Measurements from ENCODE around the gene SLC26A11. TPM values are rescaled to one million over a fixed set of nuclear protein-coding genes. Genes with fewer than 3 reads are reported as not detected.

Gene SLC26A11
- total and polyA plus RNA-seq, 2 experiments from 2014 or later: 11.4 to 13.9 TPM

DNA sequence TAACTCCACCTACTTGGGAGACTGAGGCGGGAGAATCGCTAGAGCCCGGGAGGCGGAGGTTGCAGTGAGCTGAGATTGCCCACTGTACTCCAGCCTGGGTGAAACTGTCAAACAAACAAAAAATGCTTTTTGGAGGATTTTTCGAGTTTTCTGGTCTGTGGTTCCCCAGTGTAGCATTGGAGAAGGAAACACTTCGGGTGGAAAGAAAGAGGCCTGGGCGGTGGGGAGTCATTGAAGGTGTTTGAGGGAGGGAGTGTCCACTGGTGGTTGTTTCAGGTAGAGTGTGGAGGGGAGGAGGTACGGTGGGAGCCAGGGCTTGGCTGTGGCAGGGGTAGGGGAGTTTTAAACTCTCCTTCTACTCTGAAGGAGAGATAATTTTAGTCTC is 41.7 kb downstream of the SLC26A11 start:
- Histone ChIP-seq H3F3A (ENCODE audit: insufficient read depth) (peaks cover 21% of the 10 kb centered on the region), H3K79me2 (ENCODE audit: insufficient read depth) (peaks cover 37% of the 10 kb centered on the region), H3K4me2 (ENCODE audit: unreplicated experiment) (peak overlapping the region; percentile 80), H3K9me3 (ENCODE audit: low read depth) (no peaks in the 10 kb centered on the region), H3K9me2 (ENCODE audit: insufficient read depth) (no peaks in the 10 kb centered on the region), H3K27ac (peak overlapping the region; percentile 79), H3K4me3 (peak overlapping the region; percentile 82), H3K36me3 (ENCODE audit: low read depth) (no peaks in the 10 kb centered on the region; the same call in 1 of the 2 replicates), H4K20me1 (ENCODE audit: insufficient read depth) (no peaks in the 10 kb centered on the region), H3K9ac (peak overlapping the region; percentile 95), H3K4me1 (ENCODE audit: insufficient read depth) (peaks cover 15% of the 10 kb centered on the region), H3K27me3 (replicated peaks; ENCODE audit: insufficient read depth) (no peaks in the 10 kb centered on the region), H2AFZ (peak overlapping the region; percentile 50)
- in situ Hi-C loops (cut with MboI): no loop called here
- 18 to 22% methylated on average over 8 of the region's 8 CpGs for WGBS, 2 experiments (ENCODE audit: low coverage in 1 of 2, low lambda C conversion rate in 2 of 2, missing lambda C conversion rate in 2 of 2)
- no peak for DNase-seq
- no peak for TF ChIP-seq EZH2phosphoT487 (IDR thresholded peaks at IDR 0.05; ENCODE audit: insufficient read depth, low read depth)
- TF ChIP-seq EZH2 (IDR thresholded peaks at IDR 0.05; ENCODE audit: insufficient read depth, poor library complexity, severe bottlenecking): no peak

DNA sequence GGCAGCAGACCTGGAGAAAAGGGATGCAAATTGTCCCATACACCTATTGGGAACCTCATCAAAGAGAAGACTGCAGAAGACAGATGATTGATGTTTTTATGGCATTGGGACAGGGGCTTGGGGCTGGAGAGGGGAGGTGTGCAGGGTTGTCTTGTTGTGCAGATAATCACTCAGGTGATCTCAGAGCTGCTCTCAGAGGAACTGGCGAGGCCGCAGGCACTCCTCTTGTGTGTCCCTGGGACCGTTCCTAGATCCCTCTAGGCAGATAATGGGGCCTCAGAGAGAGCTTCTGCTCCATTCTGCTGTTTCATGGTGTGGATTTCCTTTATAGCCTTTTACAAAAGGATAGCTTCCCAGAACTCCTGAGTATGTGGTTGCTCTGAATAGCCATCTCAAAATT is 42.1 kb downstream of the SLC26A11 start:
- no peaks in the 10 kb centered on the region for H3K9me3 ChIP-seq (ENCODE audit: low read depth)
- TF ChIP-seq EZH2phosphoT487 (IDR thresholded peaks at IDR 0.05; ENCODE audit: insufficient read depth, low read depth): no peak
- TF ChIP-seq EZH2 (IDR thresholded peaks at IDR 0.05; ENCODE audit: insufficient read depth, poor library complexity, severe bottlenecking): no peak
- H4K20me1 ChIP-seq (ENCODE audit: insufficient read depth): no peaks in the 10 kb centered on the region
- in situ Hi-C loops (cut with MboI): no loop called here
- H3K9ac ChIP-seq: peak overlapping the region; percentile 95
- peak overlapping the region; percentile 82 for H3K4me3 ChIP-seq
- peaks cover 21% of the 10 kb centered on the region for H3F3A ChIP-seq (ENCODE audit: insufficient read depth)
- no peaks in the 10 kb centered on the region for H3K9me2 ChIP-seq (ENCODE audit: insufficient read depth)
- H3K4me1 ChIP-seq (ENCODE audit: insufficient read depth): peaks cover 15% of the 10 kb centered on the region
- 65 to 66% methylated on average over 3 of the region's 3 CpGs for WGBS, 2 experiments (ENCODE audit: low coverage in 1 of 2, low lambda C conversion rate in 2 of 2, missing lambda C conversion rate in 2 of 2)
- H3K36me3 ChIP-seq (ENCODE audit: low read depth): no peaks in the 10 kb centered on the region; the same call in 1 of the 2 replicates
- peaks cover 37% of the 10 kb centered on the region for H3K79me2 ChIP-seq (ENCODE audit: insufficient read depth)
- H3K4me2 ChIP-seq (ENCODE audit: unreplicated experiment): peak overlapping the region; percentile 80
- no peaks in the 10 kb centered on the region for H3K27me3 ChIP-seq (replicated peaks; ENCODE audit: insufficient read depth)
- peak; percentile 36 for DNase-seq
- peak overlapping the region; percentile 79 for H3K27ac ChIP-seq
- H2AFZ ChIP-seq: no peak overlapping the region

DNA sequence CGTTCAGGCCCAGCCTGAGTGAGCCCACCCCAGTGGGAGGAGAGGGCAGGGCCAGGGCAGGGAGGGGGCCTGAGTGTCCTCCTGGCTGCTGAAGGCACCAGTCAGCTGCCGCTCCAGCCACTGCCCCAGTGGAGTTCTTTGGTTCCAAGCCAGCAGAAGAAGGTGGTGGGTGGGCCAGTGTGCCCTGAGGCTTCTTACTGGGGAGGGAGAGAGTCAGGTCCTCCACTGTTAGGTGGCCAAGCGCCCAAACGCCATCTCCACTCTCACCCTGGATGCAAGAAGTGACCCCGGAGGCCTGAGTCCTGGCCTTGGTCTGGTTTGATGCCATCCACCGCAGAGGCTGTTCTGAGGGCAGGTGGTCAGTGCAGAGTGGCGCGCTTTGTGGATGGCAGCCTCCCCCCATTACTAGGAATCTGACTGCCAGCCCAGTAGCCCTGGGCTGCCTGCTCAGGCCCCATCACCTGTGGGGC is 42.6 kb downstream of the SLC26A11 start:
- Histone ChIP-seq H3K36me3 (ENCODE audit: low read depth) (no peaks in the 10 kb centered on the region; the same call in 1 of the 2 replicates), H3K9me2 (ENCODE audit: insufficient read depth) (no peaks in the 10 kb centered on the region), H4K20me1 (ENCODE audit: insufficient read depth) (no peaks in the 10 kb centered on the region), H3K4me1 (ENCODE audit: insufficient read depth) (peaks cover 15% of the 10 kb centered on the region), H3K4me3 (peak overlapping the region; percentile 82), H3K27me3 (replicated peaks; ENCODE audit: insufficient read depth) (no peaks in the 10 kb centered on the region), H3F3A (ENCODE audit: insufficient read depth) (peaks cover 21% of the 10 kb centered on the region), H3K9ac (peak overlapping the region; percentile 95), H2AFZ (no peak overlapping the region), H3K27ac (peak overlapping the region; percentile 79), H3K9me3 (ENCODE audit: low read depth) (no peaks in the 10 kb centered on the region), H3K4me2 (ENCODE audit: unreplicated experiment) (peak overlapping the region; percentile 80), H3K79me2 (ENCODE audit: insufficient read depth) (peaks cover 40% of the 10 kb centered on the region)
- TF ChIP-seq EZH2 (IDR thresholded peaks at IDR 0.05; ENCODE audit: insufficient read depth, poor library complexity, severe bottlenecking) (no peak), EZH2phosphoT487 (IDR thresholded peaks at IDR 0.05; ENCODE audit: insufficient read depth, low read depth) (no peak)
- WGBS, 2 experiments (ENCODE audit: low coverage in 1 of 2, low lambda C conversion rate in 2 of 2, missing lambda C conversion rate in 2 of 2): 63 to 65% methylated on average over 8 of the region's 8 CpGs
- in situ Hi-C loops (cut with MboI): no loop called here
- peak; percentile 12 for DNase-seq

DNA sequence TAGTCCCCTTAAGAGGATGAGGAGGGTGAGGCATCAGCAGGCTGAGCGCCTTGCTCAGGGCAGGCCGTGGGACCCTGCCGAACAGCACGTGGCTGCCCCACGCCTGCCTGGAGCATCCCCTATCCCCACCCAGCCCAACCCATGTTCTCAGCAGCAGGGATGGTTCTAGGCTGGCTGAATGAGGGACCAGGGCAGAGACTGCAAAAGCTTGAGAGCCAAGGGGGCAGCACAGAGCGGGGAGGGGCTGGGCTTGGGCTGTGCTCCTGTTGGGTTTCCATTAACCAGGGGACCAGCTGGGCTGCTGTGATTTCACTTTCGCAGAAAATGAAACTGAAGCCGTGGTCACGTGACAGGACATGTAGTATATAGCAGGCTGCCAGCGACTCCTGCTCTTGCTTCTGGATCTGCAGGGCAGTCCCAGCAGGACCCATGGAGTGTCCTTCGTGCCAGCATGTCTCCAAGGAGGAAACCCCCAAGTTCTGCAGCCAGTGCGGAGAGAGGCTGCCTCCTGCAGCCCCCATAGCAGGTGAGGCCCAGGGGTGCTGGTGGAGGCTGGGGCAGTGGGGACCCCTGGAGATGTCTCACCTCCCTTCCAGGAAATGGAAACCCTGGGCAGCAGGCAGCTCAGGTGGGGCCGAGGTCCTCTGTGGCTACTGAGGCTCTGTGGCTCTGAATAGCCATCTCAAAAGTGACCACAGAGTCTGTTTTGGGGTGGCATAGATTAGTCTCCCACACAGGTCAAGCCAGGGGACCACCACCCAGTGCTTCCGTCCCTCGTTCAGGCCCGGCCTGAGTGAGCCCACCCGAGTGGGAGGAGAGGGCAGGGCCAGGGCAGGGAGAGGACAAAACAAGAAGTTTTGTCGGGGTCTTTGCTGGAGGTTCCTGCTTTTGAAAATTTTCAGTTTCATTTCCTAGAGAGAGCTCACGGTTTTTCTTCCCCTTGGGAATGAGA is 43.3 kb downstream of the SLC26A11 start:
- H3K4me2 ChIP-seq (ENCODE audit: unreplicated experiment): peak overlapping the region; percentile 80
- DNase-seq: peak; percentile 96
- H3K9ac ChIP-seq: peak overlapping the region; percentile 95
- H3F3A ChIP-seq (ENCODE audit: insufficient read depth): peaks cover 18% of the 10 kb centered on the region
- H3K36me3 ChIP-seq (ENCODE audit: low read depth): no peaks in the 10 kb centered on the region; the same call in 1 of the 2 replicates
- peaks cover 42% of the 10 kb centered on the region for H3K79me2 ChIP-seq (ENCODE audit: insufficient read depth)
- no peaks in the 10 kb centered on the region for H3K27me3 ChIP-seq (replicated peaks; ENCODE audit: insufficient read depth)
- no peaks in the 10 kb centered on the region for H3K9me3 ChIP-seq (ENCODE audit: low read depth)
- peaks cover 15% of the 10 kb centered on the region for H3K4me1 ChIP-seq (ENCODE audit: insufficient read depth)
- TF ChIP-seq EZH2phosphoT487 (IDR thresholded peaks at IDR 0.05; ENCODE audit: insufficient read depth, low read depth) (no peak), EZH2 (IDR thresholded peaks at IDR 0.05; ENCODE audit: insufficient read depth, poor library complexity, severe bottlenecking) (no peak)
- WGBS, 2 experiments (ENCODE audit: low coverage in 1 of 2, low lambda C conversion rate in 2 of 2, missing lambda C conversion rate in 2 of 2): 32 to 37% methylated on average over 19 of the region's 19 CpGs
- no peaks in the 10 kb centered on the region for H4K20me1 ChIP-seq (ENCODE audit: insufficient read depth)
- no peaks in the 10 kb centered on the region for H3K9me2 ChIP-seq (ENCODE audit: insufficient read depth)
- peak overlapping the region; percentile 35; the same call in 1 of the 2 replicates for H2AFZ ChIP-seq
- peak overlapping the region; percentile 82 for H3K4me3 ChIP-seq
- H3K27ac ChIP-seq: peak overlapping the region; percentile 79; the same call in 1 of the 2 replicates
- in situ Hi-C loops (cut with MboI): no loop called here
